Measurements from ENCODE around the gene MICAL2. TPM values are rescaled to one million over a fixed set of nuclear protein-coding genes. Genes with fewer than 3 reads are reported as not detected.

MICAL2 gene
- total and polyA plus RNA-seq, 2 of the 8 experiments (the other 6 are each of a cell fraction or from before 2014, with no cell fraction given), result 1.3 to 4.1 TPM

- WGBS, 2 experiments (ENCODE audit: extremely low coverage in 1 of 2, insufficient coverage in 1 of 2, insufficient read length in 1 of 2, insufficient replicate concordance in 2 of 2, low coverage in 1 of 2, low lambda C conversion rate in 2 of 2, missing lambda C conversion rate in 1 of 2), result 91% methylated on average over 3 of the region's 3 CpGs; no CpG with 5 or more reads in 1 of the 2 experiments
- Histone ChIP-seq H3K27ac (ENCODE audit: low read depth, low read length) (no peak overlapping the region), H3K4me1 (replicated peaks in 1 of 4; ENCODE audit: control insufficient read depth in 3 of 4, insufficient read depth in 4 of 4, low read length in 3 of 4) (no peaks in the 10 kb centered on the region), H2BK20ac (ENCODE audit: low read length) (no peak overlapping the region), H3K79me2 (ENCODE audit: control insufficient read depth in 1 of 2, insufficient read depth in 2 of 2, low read length in 2 of 2) (no peaks in the 10 kb centered on the region), H3K4me2 (ENCODE audit: insufficient read depth in 1 of 2, low read depth in 2 of 2, low read length in 2 of 2) (no peak overlapping the region), H3K23me2 (ENCODE audit: low read depth, low read length) (no peaks in the 10 kb centered on the region), H4K5ac (ENCODE audit: insufficient read length, low read depth, low read length) (no peak overlapping the region), H3K56ac (replicated peaks; ENCODE audit: insufficient read length, low read depth, low read length) (no peak overlapping the region), H3K4ac (replicated peaks; ENCODE audit: insufficient read length, low read depth, low read length) (no peak overlapping the region), H3K9me3 (ENCODE audit: insufficient read depth in 2 of 2, low read depth in 1 of 2, low read length in 1 of 2) (no peaks in the 10 kb centered on the region), H3K36me3 (ENCODE audit: control insufficient read depth in 2 of 4, insufficient read depth in 4 of 4, low read length in 3 of 4) (no peaks in the 10 kb centered on the region), H3K9ac (replicated peaks in 1 of 4; ENCODE audit: extremely low read depth in 1 of 4, low read depth in 3 of 4, low read length in 3 of 4) (no peak overlapping the region), H3K18ac (ENCODE audit: extremely low read depth, low read length) (no peak overlapping the region), H2AK5ac (ENCODE audit: low read depth, low read length) (no peak overlapping the region), H4K8ac (ENCODE audit: extremely low read depth, insufficient read depth, low read length) (no peak overlapping the region), H3K14ac (ENCODE audit: insufficient read length) (no peak overlapping the region), H2BK5ac (ENCODE audit: low read depth, low read length) (no peak overlapping the region), H2AFZ (ENCODE audit: low read length) (no peak overlapping the region), H2BK12ac (ENCODE audit: low read depth, low read length) (no peak overlapping the region), H2BK120ac (replicated peaks; ENCODE audit: low read depth, low read length) (no peak overlapping the region), H3K4me3 (ENCODE audit: extremely low read depth in 1 of 4, insufficient read depth in 2 of 4, low read depth in 3 of 4, low read length in 4 of 4) (no peak overlapping the region), H4K20me1 (replicated peaks in 1 of 2; ENCODE audit: control insufficient read depth in 1 of 2, insufficient read depth in 2 of 2, low read length in 2 of 2) (no peaks in the 10 kb centered on the region), H4K91ac (replicated peaks; ENCODE audit: insufficient read length, low read length) (no peak overlapping the region), H3K79me1 (ENCODE audit: low read depth, low read length) (no peaks in the 10 kb centered on the region), H3K27me3 (replicated peaks in 1 of 4; ENCODE audit: control insufficient read depth in 3 of 4, extremely low read depth in 1 of 4, insufficient read depth in 3 of 4, low read length in 3 of 4) (no peaks in the 10 kb centered on the region), H2BK15ac (ENCODE audit: low read length) (no peak overlapping the region), H3K23ac (ENCODE audit: insufficient read length) (no peak overlapping the region)
- ChIA-PET CTCF (ENCODE audit: partially characterized antibody) (interaction anchor here (0.9 to 1.7 kb wide), 4 partner anchors 14 to 155 kb away, joined by 3 to 4 read pairs (median 4); no protein-coding TSS in a partner anchor), POLR2A (ENCODE audit: partially characterized antibody) (no interaction called here)
- TF ChIP-seq CREB1 (IDR thresholded peaks at IDR 0.05), result no peak
- TF ChIP-seq CHD1 (IDR thresholded peaks at IDR 0.05; ENCODE audit: low read depth, low read length), result no peak
- no peak for TF ChIP-seq SP2 (IDR thresholded peaks at IDR 0.05; ENCODE audit: low read length)
- TF ChIP-seq JUN (IDR thresholded peaks at IDR 0.05; ENCODE audit: low read depth, low read length), result no peak
- TF ChIP-seq CEBPB (IDR thresholded peaks at IDR 0.05; ENCODE audit: low read depth, low read length), result no peak
- TF ChIP-seq KDM4A (IDR thresholded peaks at IDR 0.05; ENCODE audit: low read depth, low read length, severe bottlenecking), result no peak
- DNase-seq (ENCODE audit: low read depth in 1 of 2, low spot score in 2 of 2) (no peak), FAIRE-seq (no peak)
These were observed 96.1 kb downstream of the MICAL2 start for GRCh38 chr11:12206529-12206928.

Data from H1 (cell line).